Transverse colon (tissue), 4 donors: ENCODE measurements around the gene KLHL25. TPM values are rescaled to one million over a fixed set of nuclear protein-coding genes. Genes with fewer than 3 reads are reported as not detected.

ENCODE experiments used
- DNase-seq: peaks from one replicate; pipeline ENCODE4 v3.0.0-alpha.2; 2019
- H3K27ac ChIP-seq, 4 donors: fragments of 200-600 bp; sonication (generic); 2 replicates each; pipeline ENCODE4 v1.5.1; 2016 to 2018; ENCODE audit warnings: inconsistent platforms in 4 of 4
- H3K27me3 ChIP-seq: fragments of 200-600 bp; sonication (generic); 2 replicates; pipeline ENCODE4 v1.5.1; 2017; ENCODE audit warnings: inconsistent platforms
- H3K36me3 ChIP-seq, 4 donors: fragments of 200-600 bp; sonication (generic); 2 replicates each; pipeline ENCODE4 v1.5.1; 2017 to 2019; ENCODE audit warnings: inconsistent platforms in 4 of 4
- H3K4me1 ChIP-seq, 4 donors: fragments of 200-600 bp; sonication (generic); 2 replicates each; pipeline ENCODE4 v1.5.1; 2017 to 2020; ENCODE audit warnings: inconsistent platforms in 4 of 4
- H3K4me3 ChIP-seq, 4 donors: fragments of 200-600 bp; sonication (generic); 1 replicate in 1 of 4; 2 replicates in 3 of 4; pipeline versions ENCODE4 v1.5.1 to v1.6.1; 2017 to 2019; ENCODE audit warnings: inconsistent platforms in 4 of 4
- H3K9me3 ChIP-seq, 2 donors: fragments of 200-600 bp; sonication (generic); 2 replicates each; pipeline ENCODE4 v1.5.1; 2017 to 2019; ENCODE audit warnings: inconsistent platforms in 2 of 2
- EP300 ChIP-seq: sonication (generic); formaldehyde crosslinking; IDR thresholded peaks from one replicate; pipeline ENCODE4 v1.6.1; 2017; ENCODE audit warnings: antibody characterized with exemption, low read depth
- POLR2A ChIP-seq: fragments of 450-650 bp; IDR thresholded peaks from one replicate; pipeline ENCODE4 v1.6.1; 2016; ENCODE audit warnings: antibody characterized with exemption, mild to moderate bottlenecking, moderate library complexity
- POLR2AphosphoS5 ChIP-seq, 3 donors: sonication (generic); formaldehyde crosslinking; IDR thresholded peaks; one replicate each; pipeline ENCODE4 v1.6.1; 2016; ENCODE audit warnings: antibody characterized with exemption in 3 of 3
- WGBS, 2 donors: methylation state at CpG; one replicate each; pipeline ENCODE4 v1.1.5; 2018; ENCODE audit warnings: low coverage in 1 of 2; 5-methylcytosine and 5-hydroxymethylcytosine counted together
- in situ Hi-C, 4 donors: fragments of 200-750 bp; cut with MboI; loops; one replicate each; pipeline versions ENCODE4 v1.15.0 to v1.15.1; 2017; ENCODE audit warnings: low sequenced_read_pairs in 3 of 4, low pct_ligation_motif_present in 1 of 4, low pct_unique_long_range_greater_than_20kb in 1 of 4
- intact Hi-C: fragments of 100-400 bp; cut with DNase I; formaldehyde crosslinking; loops from one replicate; pipeline ENCODE4 v1.15.1; 2023; ENCODE audit warnings: low total_unique reads
- total RNA-seq, 4 donors: library from RNA; depleted of rRNA; stranded (reverse); fragments of >200 nt; gene quantifications; one replicate each; pipeline ENCODE4 v1.1.0, GENCODE V29; 2016
- TF ChIP-seq, protein P1 (sequence below), 5 experiments: fragments of 200-600 bp in 3 of 5; fragments of 450-650 bp in 2 of 5; sonication (generic) in 3 of 5; IDR thresholded peaks; 1 replicate in 2 of 5; 2 replicates in 3 of 5; pipeline ENCODE4 v1.5.1; 2016 to 2017; ENCODE audit warnings: antibody characterized with exemption in 5 of 5, inconsistent platforms in 3 of 5, mild to moderate bottlenecking in 2 of 5, moderate library complexity in 1 of 5

The KLHL25 gene
- total RNA-seq, 4 donors from 2014 or later, result 10.1 to 36.0 (median 10.8) TPM

GRCh38 chr15:85755942-85756341 lies 38.8 kb downstream of the KLHL25 start:
- H3K27ac ChIP-seq, result no peak overlapping the region
- H3K4me3 ChIP-seq, result no peak overlapping the region
- TF ChIP-seq EP300 (no peak), POLR2AphosphoS5 (IDR thresholded peaks at IDR 0.05) (no peak), POLR2A (no peak)
- TF ChIP-seq, protein P1, sequence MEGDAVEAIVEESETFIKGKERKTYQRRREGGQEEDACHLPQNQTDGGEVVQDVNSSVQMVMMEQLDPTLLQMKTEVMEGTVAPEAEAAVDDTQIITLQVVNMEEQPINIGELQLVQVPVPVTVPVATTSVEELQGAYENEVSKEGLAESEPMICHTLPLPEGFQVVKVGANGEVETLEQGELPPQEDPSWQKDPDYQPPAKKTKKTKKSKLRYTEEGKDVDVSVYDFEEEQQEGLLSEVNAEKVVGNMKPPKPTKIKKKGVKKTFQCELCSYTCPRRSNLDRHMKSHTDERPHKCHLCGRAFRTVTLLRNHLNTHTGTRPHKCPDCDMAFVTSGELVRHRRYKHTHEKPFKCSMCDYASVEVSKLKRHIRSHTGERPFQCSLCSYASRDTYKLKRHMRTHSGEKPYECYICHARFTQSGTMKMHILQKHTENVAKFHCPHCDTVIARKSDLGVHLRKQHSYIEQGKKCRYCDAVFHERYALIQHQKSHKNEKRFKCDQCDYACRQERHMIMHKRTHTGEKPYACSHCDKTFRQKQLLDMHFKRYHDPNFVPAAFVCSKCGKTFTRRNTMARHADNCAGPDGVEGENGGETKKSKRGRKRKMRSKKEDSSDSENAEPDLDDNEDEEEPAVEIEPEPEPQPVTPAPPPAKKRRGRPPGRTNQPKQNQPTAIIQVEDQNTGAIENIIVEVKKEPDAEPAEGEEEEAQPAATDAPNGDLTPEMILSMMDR (IDR thresholded peaks at IDR 0.05), result no peak
- no peaks in the 10 kb centered on the region for H3K9me3 ChIP-seq
- no peaks in the 10 kb centered on the region for H3K36me3 ChIP-seq
- WGBS, 2 donors, result 100% methylated on average over 4 of the region's 4 CpGs; no CpG with 5 or more reads in 1 of the 2 donors
- no peaks in the 10 kb centered on the region for H3K27me3 ChIP-seq
- in situ Hi-C loops (no loop called here), intact Hi-C loops (no loop called here)
- peak; percentile 2 for DNase-seq
- peaks cover 0 to 9% (median 8%) of the 10 kb centered on the region in 4 donors for H3K4me1 ChIP-seq

GRCh38 chr15:85755471-85755870 lies 39.3 kb downstream of the KLHL25 start:
- no peaks in the 10 kb centered on the region for H3K27me3 ChIP-seq
- H3K9me3 ChIP-seq, result no peaks in the 10 kb centered on the region
- in situ Hi-C loops, result no loop called here
- H3K4me1 ChIP-seq, result peaks cover 0 to 13% (median 11%) of the 10 kb centered on the region in 4 donors
- TF ChIP-seq, protein P1 (IDR thresholded peaks at IDR 0.05), result no peak
- TF ChIP-seq POLR2AphosphoS5 (IDR thresholded peaks at IDR 0.05) (no peak), POLR2A (no peak), EP300 (no peak)
- intact Hi-C loops, result no loop called here
- 96% methylated on average over 11 of the region's 11 CpGs; no CpG with 5 or more reads in 1 of the 2 donors for WGBS, 2 donors
- DNase-seq, result peak; percentile 1
- H3K27ac ChIP-seq, result no peak overlapping the region
- H3K4me3 ChIP-seq, result no peak overlapping the region
- no peaks in the 10 kb centered on the region for H3K36me3 ChIP-seq

DNA sequence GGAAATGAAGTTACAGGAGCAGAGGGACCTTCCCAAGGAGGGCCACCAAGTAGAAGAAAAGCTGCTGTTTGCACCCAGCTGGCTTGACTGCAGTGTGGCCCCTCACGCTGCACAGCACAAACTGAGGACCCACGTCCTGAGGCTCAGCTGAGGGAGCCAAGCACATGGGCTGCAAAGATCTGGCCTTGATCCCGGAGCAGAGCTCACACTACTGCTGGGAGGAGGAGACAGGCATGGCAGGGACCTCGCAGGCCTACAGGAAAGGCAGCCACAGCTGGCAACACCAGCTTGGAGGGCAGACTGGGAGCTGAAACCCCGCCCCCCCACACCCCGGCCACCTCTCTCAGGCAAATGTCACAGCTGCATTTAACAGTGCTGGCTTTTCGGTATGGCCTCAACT lies 39.7 kb downstream of the KLHL25 start:
- intact Hi-C loops, result no loop called here
- Histone ChIP-seq H3K4me1 (peaks cover 0 to 17% (median 13%) of the 10 kb centered on the region in 4 donors), H3K27me3 (no peaks in the 10 kb centered on the region), H3K9me3 (no peaks in the 10 kb centered on the region), H3K27ac (no peak overlapping the region), H3K4me3 (no peak overlapping the region), H3K36me3 (no peaks in the 10 kb centered on the region)
- in situ Hi-C loops, result no loop called here
- WGBS, 2 donors, result 83% methylated on average over 7 of the region's 7 CpGs; no CpG with 5 or more reads in 1 of the 2 donors
- DNase-seq, result no peak
- TF ChIP-seq, protein P1 (IDR thresholded peaks at IDR 0.05), result no peak
- TF ChIP-seq POLR2A (no peak), POLR2AphosphoS5 (IDR thresholded peaks at IDR 0.05) (no peak), EP300 (no peak)

- Histone ChIP-seq H3K4me3 (no peak overlapping the region), H3K4me1 (peaks cover 0 to 25% (median 16%) of the 10 kb centered on the region in 4 donors), H3K27me3 (no peaks in the 10 kb centered on the region), H3K9me3 (no peaks in the 10 kb centered on the region), H3K27ac (no peak overlapping the region), H3K36me3 (no peaks in the 10 kb centered on the region)
- TF ChIP-seq EP300 (no peak), POLR2A (no peak), POLR2AphosphoS5 (IDR thresholded peaks at IDR 0.05) (no peak)
- TF ChIP-seq, protein P1 (IDR thresholded peaks at IDR 0.05), result no peak
- 80 to 88% methylated on average over 1 to 10 of the region's 10 CpGs for WGBS, 2 donors
- in situ Hi-C loops, result no loop called here
- peak; percentile 1 for DNase-seq
- intact Hi-C loops, result no loop called here
Observed at GRCh38 chr15:85753791-85754452, 40.8 kb downstream of the KLHL25 start.
